Left ventricle myocardium inferior (tissue), 1 donor: Measurements from ENCODE around the gene ZNF358. TPM values are rescaled to one million over a fixed set of nuclear protein-coding genes. Genes with fewer than 3 reads are reported as not detected.

ENCODE experiments used
- DNase-seq: peaks from one replicate; pipeline ENCODE4 v3.0.0-alpha.2; 2020
- H3K27ac ChIP-seq: fragments of 200-600 bp; replicated peaks from 2 replicates; pipeline ENCODE4 v1.8.0; 2021
- H3K27me3 ChIP-seq: fragments of 200-600 bp; 2 replicates; pipeline ENCODE4 v1.8.0; 2021; ENCODE audit warnings: low read depth
- H3K36me3 ChIP-seq: fragments of 200-600 bp; 2 replicates; pipeline ENCODE4 v1.8.0; 2021
- H3K4me1 ChIP-seq: fragments of 200-600 bp; 2 replicates; pipeline ENCODE4 v1.8.0; 2021
- H3K4me3 ChIP-seq: fragments of 200-600 bp; 2 replicates; pipeline ENCODE4 v1.8.0; 2021; ENCODE audit warnings: mild to moderate bottlenecking, moderate library complexity
- H3K9me3 ChIP-seq: fragments of 200-600 bp; replicated peaks from 2 replicates; pipeline ENCODE4 v1.8.0; 2021
- CTCF ChIP-seq: fragments of 200-600 bp; IDR thresholded peaks from 2 replicates; pipeline ENCODE4 v1.8.0; 2021; ENCODE audit warnings: antibody characterized with exemption, mild to moderate bottlenecking, borderline replicate concordance
- intact Hi-C: fragments of 100-400 bp; cut with micrococcal nuclease; formaldehyde crosslinking; loops from one replicate; pipeline ENCODE4 v1.11.0; 2022
- total RNA-seq: library from RNA; stranded (reverse); fragmentation: NEBNext Ultra II Directional; extraction: Animal tissue kit (Norgen Biotek cat#: 25700); gene quantifications from one replicate; pipeline ENCODE4 v1.2.1, GENCODE V29; 2021
- donor health status: DM: no; HTN: yes; CAD: no; lungs with severe emphysema.

The ZNF358 gene
- total RNA-seq, 1 donor from 2014 or later: 88.5 TPM

GRCh38 chr19:7492558-7492957 lies 23.3 kb upstream of the ZNF358 start:
- Histone ChIP-seq H3K9me3 (no peaks in the 10 kb centered on the region), H3K4me3 (no peak overlapping the region), H3K36me3 (no peaks in the 10 kb centered on the region), H3K27ac (no peak overlapping the region), H3K4me1 (peaks cover 26% of the 10 kb centered on the region), H3K27me3 (no peaks in the 10 kb centered on the region)
- DNase-seq: no peak
- no peak for TF ChIP-seq CTCF
- intact Hi-C loops: no loop called here

GRCh38 chr19:7494416-7495098 lies 21.3 kb upstream of the ZNF358 start:
- no peaks in the 10 kb centered on the region for H3K36me3 ChIP-seq
- TF ChIP-seq CTCF: peak; percentile 44
- peak; percentile 48 for DNase-seq

GRCh38 chr19:7497292-7497691 lies 18.6 kb upstream of the ZNF358 start:
- no peaks in the 10 kb centered on the region for H3K9me3 ChIP-seq
- H3K27ac ChIP-seq: no peak overlapping the region
- H3K4me1 ChIP-seq: peaks cover 22% of the 10 kb centered on the region
- intact Hi-C loops: no loop called here
- peaks cover 37% of the 10 kb centered on the region for H3K27me3 ChIP-seq
- peak; percentile 39 for TF ChIP-seq CTCF
- DNase-seq: no peak
- H3K4me3 ChIP-seq: no peak overlapping the region
- no peaks in the 10 kb centered on the region for H3K36me3 ChIP-seq

More at GRCh38 chr19:7494416-7495098, 21.3 kb upstream of the ZNF358 start:
- intact Hi-C loops: no loop called here
- H3K27me3 ChIP-seq: peaks cover 11% of the 10 kb centered on the region
- peak overlapping the region; percentile 23 for H3K4me3 ChIP-seq
- H3K9me3 ChIP-seq: no peaks in the 10 kb centered on the region
- H3K27ac ChIP-seq: peak overlapping the region; percentile 83
- peaks cover 14% of the 10 kb centered on the region for H3K4me1 ChIP-seq

- Histone ChIP-seq H3K36me3 (no peaks in the 10 kb centered on the region), H3K27me3 (peaks cover 73% of the 10 kb centered on the region), H3K9me3 (no peaks in the 10 kb centered on the region), H3K27ac (no peak overlapping the region), H3K4me3 (peak overlapping the region; percentile 62), H3K4me1 (peaks cover 17% of the 10 kb centered on the region)
- no peak for TF ChIP-seq CTCF
- DNase-seq: no peak
- intact Hi-C loops: no loop called here
Observed at GRCh38 chr19:7500811-7501450, 15.0 kb upstream of the ZNF358 start.

GRCh38 chr19:7502552-7502951 lies 13.4 kb upstream of the ZNF358 start:
- intact Hi-C loops: no loop called here
- no peak for DNase-seq
- Histone ChIP-seq H3K9me3 (no peaks in the 10 kb centered on the region), H3K27ac (no peak overlapping the region), H3K36me3 (no peaks in the 10 kb centered on the region), H3K4me1 (peaks cover 19% of the 10 kb centered on the region), H3K4me3 (no peak overlapping the region), H3K27me3 (peaks cover 77% of the 10 kb centered on the region)
- TF ChIP-seq CTCF: no peak
